ENCODE results near the gene DDR1. TPM values are rescaled to one million over a fixed set of nuclear protein-coding genes. Genes with fewer than 3 reads are reported as not detected.
"Not testable (repeated sequence)": the region's sequence is repeated elsewhere in the genome, so short reads cannot be mapped to it uniquely, and the experiment has no call there.

Gene DDR1
- total RNA-seq, 4 donors from 2014 or later: 36.7 to 60.1 (median 39.8) TPM

DNA sequence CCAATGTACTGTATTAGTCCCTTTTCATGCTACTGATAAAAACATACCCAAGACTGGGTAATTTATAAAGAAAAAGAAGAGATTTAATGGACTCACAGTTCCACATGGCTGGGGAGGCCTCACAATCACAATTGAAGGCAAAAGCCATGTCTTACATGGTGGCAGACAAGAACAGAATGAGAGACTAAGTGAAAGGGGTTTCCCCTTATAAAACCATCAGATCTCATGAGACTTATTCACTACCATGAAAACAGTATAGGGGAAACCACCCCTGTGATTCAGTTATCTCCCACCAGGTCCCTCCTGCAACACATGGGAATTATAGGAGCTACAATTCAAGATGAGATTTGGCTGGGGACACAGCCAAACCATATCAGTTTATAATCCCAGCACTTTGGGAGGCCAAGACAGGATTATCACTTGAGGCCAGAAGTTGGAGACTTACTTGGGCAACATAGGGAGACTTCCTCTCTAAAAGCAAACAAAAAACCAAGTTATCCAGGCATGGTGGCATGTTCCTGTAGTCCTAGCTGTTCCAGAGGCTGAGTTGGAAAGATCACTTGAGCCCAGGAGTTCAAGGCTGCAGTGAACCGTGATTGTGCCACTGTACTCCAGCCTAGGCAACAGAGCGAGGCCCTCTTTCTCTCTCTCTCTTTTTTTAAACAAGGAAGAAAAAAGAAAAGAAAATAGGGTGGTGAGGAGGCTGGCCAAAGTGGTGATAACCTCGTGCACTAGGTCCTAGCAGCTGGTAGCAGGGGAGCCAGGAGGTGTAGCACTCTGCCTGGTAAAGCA lies 22.9 kb upstream of the DDR1 start:
- no peak for DNase-seq (ENCODE audit: low spot score in 2 of 2)
- WGBS, 2 donors: 69 to 72% methylated on average over 3 of the region's 3 CpGs
- Histone ChIP-seq H3K9me3 (peaks cover 0 to 3% (median 0%) of the 10 kb centered on the region in 4 donors), H3K4me1 (no peaks in the 10 kb centered on the region), H3K36me3 (no peaks in the 10 kb centered on the region), H3K27me3 (no peaks in the 10 kb centered on the region), H3K4me3 (no peak overlapping the region), H3K27ac (no peak overlapping the region)
- TF ChIP-seq, protein P1, sequence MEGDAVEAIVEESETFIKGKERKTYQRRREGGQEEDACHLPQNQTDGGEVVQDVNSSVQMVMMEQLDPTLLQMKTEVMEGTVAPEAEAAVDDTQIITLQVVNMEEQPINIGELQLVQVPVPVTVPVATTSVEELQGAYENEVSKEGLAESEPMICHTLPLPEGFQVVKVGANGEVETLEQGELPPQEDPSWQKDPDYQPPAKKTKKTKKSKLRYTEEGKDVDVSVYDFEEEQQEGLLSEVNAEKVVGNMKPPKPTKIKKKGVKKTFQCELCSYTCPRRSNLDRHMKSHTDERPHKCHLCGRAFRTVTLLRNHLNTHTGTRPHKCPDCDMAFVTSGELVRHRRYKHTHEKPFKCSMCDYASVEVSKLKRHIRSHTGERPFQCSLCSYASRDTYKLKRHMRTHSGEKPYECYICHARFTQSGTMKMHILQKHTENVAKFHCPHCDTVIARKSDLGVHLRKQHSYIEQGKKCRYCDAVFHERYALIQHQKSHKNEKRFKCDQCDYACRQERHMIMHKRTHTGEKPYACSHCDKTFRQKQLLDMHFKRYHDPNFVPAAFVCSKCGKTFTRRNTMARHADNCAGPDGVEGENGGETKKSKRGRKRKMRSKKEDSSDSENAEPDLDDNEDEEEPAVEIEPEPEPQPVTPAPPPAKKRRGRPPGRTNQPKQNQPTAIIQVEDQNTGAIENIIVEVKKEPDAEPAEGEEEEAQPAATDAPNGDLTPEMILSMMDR (IDR thresholded peaks at IDR 0.05): no peak

DNA sequence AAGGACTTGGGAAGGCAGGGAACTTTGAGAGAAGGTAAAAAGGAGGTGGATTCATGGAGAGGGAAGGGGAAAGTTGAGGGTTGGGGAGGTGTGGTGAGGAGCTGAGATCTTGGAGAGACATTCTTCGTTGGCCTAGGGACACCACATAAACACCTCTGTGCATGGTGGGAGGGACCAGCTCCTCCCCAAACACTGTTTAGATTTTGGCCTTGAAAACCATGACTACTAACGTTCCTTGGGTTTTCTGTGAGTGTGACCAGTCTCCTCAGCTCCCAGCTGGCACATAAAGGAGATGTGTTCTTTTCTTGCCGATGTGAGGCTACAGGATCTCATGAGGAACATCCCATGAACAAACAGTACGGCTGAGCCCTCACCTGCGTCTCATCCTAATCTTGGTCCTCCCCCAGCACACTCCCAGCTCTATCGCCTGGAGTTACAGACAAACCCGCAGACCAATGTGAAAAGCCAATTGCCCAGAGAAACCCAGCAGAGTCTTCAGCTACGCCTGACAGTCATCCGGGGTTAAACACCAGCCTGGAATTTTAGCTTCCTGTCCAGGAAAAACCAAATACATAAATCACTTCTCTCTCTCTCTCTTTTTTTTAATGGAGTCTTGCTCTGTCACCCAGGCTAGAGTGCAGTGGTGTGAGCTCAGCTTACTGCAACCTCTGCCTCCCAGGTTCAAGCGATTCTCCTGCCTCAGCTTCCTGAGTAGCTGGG lies 22.0 kb upstream of the DDR1 start:
- no peak for TF ChIP-seq EP300 (IDR thresholded peaks at IDR 0.05)
- TF ChIP-seq, protein P1 (IDR thresholded peaks at IDR 0.05): no peak
- TF ChIP-seq POLR2A (IDR thresholded peaks at IDR 0.05): no peak
- no peaks in the 10 kb centered on the region for H3K36me3 ChIP-seq
- H3K4me1 ChIP-seq: no peaks in the 10 kb centered on the region
- H3K9me3 ChIP-seq: peaks cover 0 to 3% (median 0%) of the 10 kb centered on the region in 4 donors
- no peaks in the 10 kb centered on the region for H3K27me3 ChIP-seq
- H3K4me3 ChIP-seq: no peak overlapping the region
- no peak overlapping the region for H3K27ac ChIP-seq
- no peak for DNase-seq (ENCODE audit: low spot score in 2 of 2)
- 70 to 71% methylated on average over 10 of the region's 10 CpGs for WGBS, 2 donors

DNA sequence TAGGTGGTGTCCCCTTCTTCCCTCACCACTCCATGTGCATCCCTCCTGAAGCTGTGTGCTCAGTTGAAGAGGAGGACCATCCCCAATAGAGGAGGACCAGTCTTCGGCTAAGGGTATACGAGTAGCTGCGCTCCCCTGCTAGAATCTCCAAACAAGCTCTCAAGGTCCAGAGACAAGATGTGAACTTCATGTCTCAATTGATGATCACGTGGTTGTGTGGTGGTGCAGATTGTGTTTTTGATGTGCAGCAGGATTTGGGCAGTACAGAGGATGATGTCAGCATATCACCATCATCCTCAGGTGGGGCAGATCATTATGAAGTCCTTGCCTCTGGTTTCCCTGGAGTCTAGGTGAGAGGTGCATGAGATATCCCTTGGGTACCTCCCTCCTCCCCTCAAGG lies 20.0 kb upstream of the DDR1 start:
- DNase-seq (ENCODE audit: low spot score in 2 of 2): no peak
- Histone ChIP-seq H3K4me3 (no peak overlapping the region), H3K9me3 (peaks cover 0 to 13% (median 0%) of the 10 kb centered on the region in 4 donors), H3K27me3 (no peaks in the 10 kb centered on the region), H3K4me1 (no peaks in the 10 kb centered on the region), H3K36me3 (no peaks in the 10 kb centered on the region), H3K27ac (no peak overlapping the region)
- WGBS, 2 donors: 91 to 95% methylated on average over 4 of the region's 4 CpGs
- no peak for TF ChIP-seq POLR2A (IDR thresholded peaks at IDR 0.05)
- no peak for TF ChIP-seq EP300 (IDR thresholded peaks at IDR 0.05)

DNA sequence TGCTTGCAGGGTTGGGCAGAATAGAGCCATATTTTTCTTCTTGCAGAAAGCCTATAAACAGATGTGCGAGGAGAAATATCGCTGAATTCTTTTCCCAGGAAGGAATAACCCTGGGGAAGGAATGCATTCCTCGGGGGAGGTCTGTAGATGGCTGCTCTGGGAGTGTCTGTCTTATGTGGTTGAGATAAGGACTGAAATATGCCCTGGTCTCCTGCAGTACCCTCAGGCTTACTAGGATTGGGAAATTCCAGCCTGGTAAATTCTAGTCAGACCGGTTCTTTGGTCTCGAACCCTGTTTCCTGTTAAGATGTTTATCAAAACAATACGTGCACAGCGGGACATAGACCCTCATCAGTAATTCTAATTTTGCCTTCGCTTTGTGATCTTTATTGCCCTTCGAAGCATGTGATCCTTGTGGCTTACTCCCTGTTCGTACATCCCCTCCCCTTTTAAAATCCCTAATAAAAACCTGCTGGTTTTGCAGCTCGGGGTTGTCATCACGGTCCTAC lies 15.0 kb upstream of the DDR1 start:
- H3K36me3 ChIP-seq; H3K27me3 ChIP-seq; H3K4me1 ChIP-seq; DNase-seq (ENCODE audit: low spot score in 2 of 2); H3K27ac ChIP-seq; H3K4me3 ChIP-seq: not testable (repeated sequence)
- peaks cover 0 to 48% (median 0%) of the 10 kb centered on the region in 4 donors for H3K9me3 ChIP-seq
- 60 to 62% methylated on average over 12 of the region's 12 CpGs for WGBS, 2 donors

DNA sequence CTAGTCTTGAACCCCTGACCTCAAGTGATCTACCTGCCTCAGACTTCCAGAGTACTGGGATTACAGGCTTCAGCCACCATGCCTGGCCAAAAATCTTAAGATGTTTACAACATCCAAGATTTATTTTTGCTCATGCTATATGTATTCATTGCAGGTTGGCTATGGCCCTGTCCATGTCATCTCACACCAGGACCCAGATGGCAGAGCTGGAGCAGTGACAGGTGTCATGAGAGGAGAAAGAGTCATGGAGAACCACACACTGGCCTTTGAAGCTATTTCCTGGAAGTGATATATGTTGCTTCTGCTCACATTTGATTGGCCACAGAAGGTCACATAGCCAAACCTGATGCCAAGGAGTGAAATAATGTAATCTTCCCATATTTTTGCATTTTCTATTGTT lies 13.8 kb upstream of the DDR1 start:
- no peak overlapping the region for H3K27ac ChIP-seq
- no peak for TF ChIP-seq POLR2A (IDR thresholded peaks at IDR 0.05)
- TF ChIP-seq, protein P1 (IDR thresholded peaks at IDR 0.05): no peak
- no peak for TF ChIP-seq EP300 (IDR thresholded peaks at IDR 0.05)
- DNase-seq (ENCODE audit: low spot score in 2 of 2): no peak
- H3K4me3 ChIP-seq: no peak overlapping the region
- H3K9me3 ChIP-seq: peaks cover 0 to 48% (median 0%) of the 10 kb centered on the region in 4 donors
- H3K4me1 ChIP-seq: peaks cover 0 to under 1% (median 0%) of the 10 kb centered on the region in 4 donors
- H3K27me3 ChIP-seq: no peaks in the 10 kb centered on the region
- H3K36me3 ChIP-seq: no peaks in the 10 kb centered on the region

DNA sequence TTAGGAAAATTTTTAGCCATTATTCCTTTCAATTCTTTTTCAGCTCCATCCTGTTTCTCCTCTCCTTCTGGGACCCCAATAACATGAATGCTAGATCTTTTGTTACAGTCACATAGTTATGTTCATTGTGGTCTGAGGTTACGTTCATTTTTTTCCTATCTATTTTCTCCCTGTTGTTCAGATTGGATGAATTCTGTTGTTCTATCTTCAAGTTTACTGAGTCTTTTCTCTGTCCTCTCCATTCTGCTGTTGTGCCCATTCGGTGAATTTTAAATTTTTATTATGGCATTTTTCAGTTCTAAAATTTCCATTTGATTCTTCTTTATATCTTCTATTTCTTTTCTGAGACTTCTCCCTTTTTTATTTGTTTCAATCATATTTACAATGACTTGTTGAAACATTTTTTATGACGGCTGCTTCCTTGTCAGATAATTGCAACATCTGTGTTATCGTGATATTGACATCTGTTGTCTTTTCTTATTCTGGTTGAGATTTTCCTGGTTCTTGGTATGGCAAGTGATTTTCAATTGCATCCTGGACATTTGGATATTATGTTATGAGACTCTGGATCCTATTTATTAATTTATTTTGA lies 12.6 kb upstream of the DDR1 start:
- Histone ChIP-seq H3K9me3 (peaks cover 0 to 48% (median 0%) of the 10 kb centered on the region in 4 donors), H3K27me3 (no peaks in the 10 kb centered on the region), H3K4me1 (peaks cover 0 to 10% (median 4%) of the 10 kb centered on the region in 4 donors), H3K36me3 (no peaks in the 10 kb centered on the region), H3K4me3 (no peak overlapping the region), H3K27ac (no peak overlapping the region)
- WGBS, 2 donors: 81 to 97% methylated on average over 4 of the region's 4 CpGs
- no peak for TF ChIP-seq EP300 (IDR thresholded peaks at IDR 0.05)
- no peak for TF ChIP-seq POLR2A (IDR thresholded peaks at IDR 0.05)
- no peak for DNase-seq (ENCODE audit: low spot score in 2 of 2)

Measured in tibial nerve (tissue), 4 donors.